ENCODE measurements around the gene CLCN7.

The CLCN7 gene

DNA sequence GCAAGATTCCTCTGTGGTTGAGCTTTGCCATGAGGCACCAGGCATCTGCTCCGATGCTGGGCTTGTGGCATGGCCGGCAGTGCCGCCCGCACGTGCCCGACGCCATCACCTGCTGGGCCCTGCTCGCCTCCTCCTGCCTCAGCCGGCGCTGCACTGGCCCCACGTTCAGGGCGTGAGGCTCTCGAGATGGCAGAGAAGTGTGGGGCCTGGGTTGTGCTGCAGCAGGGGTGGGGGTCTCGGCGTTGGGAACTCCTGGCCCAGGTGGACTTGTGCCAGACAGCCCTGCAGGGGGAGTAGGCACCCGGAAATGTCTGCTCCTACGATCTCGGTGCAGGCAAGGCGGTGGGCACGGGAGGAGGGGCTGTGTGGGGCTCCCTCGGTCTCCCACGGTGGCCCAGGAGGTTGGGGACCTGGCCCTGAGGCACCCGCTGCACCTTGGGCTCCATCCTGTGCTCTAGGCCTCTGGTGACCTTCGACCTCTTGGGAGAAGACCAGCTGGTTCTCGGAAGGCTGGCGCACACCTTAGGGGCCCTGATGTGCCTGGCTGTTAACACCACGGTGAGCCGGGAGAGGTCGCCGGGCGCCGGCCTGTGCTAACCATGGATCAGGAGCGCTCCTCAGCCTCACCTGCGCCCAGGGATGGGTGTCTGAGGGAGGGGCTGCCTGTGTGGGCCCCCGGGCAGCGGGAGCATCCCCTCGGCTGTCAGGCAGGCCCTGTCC lies 31.8 kb upstream of the CLCN7 start:
- no peak for DNase-seq (ENCODE audit: low read depth)
- no peak overlapping the region for H3K4me3 ChIP-seq (ENCODE audit: low read length)
- TF ChIP-seq, protein P1, sequence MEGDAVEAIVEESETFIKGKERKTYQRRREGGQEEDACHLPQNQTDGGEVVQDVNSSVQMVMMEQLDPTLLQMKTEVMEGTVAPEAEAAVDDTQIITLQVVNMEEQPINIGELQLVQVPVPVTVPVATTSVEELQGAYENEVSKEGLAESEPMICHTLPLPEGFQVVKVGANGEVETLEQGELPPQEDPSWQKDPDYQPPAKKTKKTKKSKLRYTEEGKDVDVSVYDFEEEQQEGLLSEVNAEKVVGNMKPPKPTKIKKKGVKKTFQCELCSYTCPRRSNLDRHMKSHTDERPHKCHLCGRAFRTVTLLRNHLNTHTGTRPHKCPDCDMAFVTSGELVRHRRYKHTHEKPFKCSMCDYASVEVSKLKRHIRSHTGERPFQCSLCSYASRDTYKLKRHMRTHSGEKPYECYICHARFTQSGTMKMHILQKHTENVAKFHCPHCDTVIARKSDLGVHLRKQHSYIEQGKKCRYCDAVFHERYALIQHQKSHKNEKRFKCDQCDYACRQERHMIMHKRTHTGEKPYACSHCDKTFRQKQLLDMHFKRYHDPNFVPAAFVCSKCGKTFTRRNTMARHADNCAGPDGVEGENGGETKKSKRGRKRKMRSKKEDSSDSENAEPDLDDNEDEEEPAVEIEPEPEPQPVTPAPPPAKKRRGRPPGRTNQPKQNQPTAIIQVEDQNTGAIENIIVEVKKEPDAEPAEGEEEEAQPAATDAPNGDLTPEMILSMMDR (conservative IDR thresholded peaks at IDR 0.05; ENCODE audit: low read length): no peak

DNA sequence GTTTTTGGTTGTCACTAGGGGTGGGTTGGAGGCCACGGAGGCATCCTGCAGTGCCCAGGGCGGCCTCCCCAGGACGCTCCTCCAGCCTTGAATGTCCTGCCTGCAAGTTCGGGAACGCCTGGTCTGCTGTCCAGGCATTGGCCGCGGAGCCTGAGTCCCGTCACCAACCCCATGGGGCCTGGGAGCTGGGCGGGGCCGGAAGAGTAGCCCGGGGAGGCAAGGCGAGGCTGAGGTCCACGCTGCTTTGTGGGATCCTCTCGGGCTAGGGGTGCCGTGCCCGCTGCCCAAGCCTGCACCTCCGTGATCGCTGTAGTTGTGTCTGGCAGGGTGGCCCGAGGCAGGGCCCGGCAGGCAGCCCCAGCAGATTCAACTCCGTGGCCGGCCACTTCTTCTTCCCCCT lies 31.1 kb upstream of the CLCN7 start:
- DNase-seq (ENCODE audit: low read depth): no peak
- H3K4me3 ChIP-seq (ENCODE audit: low read length): no peak overlapping the region
- TF ChIP-seq, protein P1 (conservative IDR thresholded peaks at IDR 0.05; ENCODE audit: low read length): no peak

DNA sequence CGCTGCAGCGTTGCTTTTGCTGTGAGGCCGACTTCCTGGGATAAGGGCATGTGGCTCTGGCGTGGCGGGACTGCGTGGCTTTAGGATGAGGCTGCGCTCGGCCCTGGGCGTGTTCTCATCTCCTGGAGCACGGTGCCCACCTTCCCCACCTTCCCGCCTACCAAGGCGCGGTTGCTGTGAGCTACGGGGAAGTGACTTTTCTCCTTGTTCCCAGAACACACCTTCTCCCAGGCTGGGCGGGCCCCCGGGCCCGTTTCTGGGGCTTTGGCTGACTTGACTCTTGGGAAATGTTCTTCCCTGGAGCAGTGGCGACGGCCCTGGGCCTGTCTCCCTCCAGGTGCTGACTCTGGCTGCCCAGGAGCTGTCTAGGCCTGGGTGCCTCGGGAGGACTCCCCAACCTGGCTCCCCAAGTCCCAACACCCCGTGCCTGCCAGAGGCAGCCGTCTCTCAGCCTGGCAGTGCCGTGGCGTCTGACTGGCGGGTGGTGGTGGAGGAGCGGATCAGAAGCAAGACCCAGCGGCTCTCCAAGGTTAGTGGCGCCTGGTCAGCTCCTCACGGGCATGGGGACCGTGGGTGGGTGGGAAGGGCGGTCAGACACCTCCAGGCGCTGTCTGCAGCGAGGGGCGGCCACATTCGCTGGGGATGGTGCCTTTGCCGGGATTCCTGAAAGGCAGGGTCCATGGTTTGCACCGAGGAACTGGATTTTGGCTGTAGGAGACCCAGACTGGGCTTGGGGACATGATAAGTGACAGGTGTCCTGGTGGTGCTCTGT lies 30.4 kb upstream of the CLCN7 start:
- no peak overlapping the region for H3K4me3 ChIP-seq (ENCODE audit: low read length)
- TF ChIP-seq, protein P1 (conservative IDR thresholded peaks at IDR 0.05; ENCODE audit: low read length): no peak
- DNase-seq (ENCODE audit: low read depth): no peak

DNA sequence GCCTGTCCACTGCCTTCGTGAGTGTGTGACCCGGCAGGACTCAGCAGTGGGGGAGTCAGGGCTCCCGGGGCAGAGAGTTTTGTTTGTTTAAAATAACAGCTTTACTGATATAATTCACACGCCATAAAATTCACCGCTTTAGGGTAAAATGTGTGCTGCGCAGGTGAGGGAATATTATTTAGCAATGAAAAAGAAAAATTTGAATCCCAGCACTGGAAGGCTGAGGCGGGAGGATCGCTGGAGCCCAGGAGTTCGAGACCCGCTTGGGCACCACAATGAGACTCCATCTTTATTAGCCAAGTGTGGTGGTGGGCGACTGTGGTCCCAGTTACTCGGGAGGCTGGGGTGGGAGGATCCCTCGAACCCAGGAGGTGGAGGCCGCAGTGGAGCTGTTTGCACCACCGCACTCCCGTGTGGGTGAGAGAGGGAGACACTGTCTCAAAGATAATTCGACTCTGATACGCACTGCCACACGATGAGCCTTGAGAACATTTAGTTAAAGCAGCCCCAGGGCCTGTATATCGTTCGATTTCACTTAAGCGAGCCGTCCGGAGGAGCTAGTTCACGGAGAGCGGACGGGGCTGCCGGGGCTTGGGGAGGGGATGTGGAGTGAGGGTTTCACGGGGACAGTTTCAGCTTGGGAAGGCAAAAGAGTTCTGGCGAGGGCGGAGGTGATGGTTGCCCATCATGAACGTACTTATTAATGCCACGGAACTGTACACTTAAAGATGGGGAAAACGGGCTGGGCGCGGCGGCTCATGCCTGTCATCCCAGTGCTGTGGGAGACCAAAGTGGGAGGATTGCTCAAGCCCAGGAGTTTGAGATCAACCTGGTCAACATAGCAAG lies 28.5 kb upstream of the CLCN7 start:
- no peak for DNase-seq (ENCODE audit: low read depth)

DNA sequence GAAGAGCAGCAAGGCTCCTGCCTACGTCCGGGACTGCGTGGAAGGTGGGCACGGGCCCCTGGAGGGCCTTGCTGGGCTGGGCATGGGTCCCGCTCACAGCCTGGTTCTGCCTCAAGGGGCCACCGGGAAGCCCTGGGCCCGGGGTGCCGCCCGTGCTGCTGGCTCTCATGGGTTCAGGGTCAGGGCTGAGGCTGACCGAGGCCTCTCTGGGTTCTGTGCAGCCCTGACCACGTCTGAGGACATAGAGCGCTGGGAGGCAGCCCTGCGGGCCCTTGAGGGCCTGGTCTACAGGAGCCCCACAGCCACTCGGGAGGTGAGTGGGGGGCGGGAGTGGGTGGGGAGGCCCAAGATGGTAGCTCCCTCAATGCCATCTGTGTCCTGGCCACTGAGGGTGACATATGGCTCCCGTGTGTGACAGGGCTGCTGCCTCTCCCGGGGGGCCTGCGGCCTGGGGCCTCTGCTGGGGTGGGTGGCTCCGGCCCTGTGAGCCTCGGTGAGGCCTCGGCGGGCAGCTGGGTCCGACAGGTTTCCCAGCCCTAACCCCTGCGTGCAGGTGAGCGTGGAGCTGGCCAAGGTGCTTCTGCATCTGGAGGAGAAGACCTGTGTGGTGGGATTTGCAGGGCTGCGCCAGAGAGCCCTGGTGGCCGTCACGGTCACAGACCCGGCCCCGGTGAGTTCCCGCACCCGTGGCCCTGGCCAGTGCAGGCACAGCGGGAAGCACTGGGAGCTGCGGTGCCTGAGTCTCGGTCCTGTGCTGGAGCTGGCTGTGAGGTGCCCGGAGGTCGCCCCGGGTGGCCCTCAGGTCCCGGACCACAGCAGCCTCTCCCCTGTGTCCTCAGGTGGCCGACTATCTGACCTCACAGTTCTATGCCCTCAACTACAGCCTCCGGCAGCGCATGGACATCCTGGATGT lies 27.5 kb upstream of the CLCN7 start:
- TF ChIP-seq, protein P1 (conservative IDR thresholded peaks at IDR 0.05; ENCODE audit: low read length): no peak
- DNase-seq (ENCODE audit: low read depth): no peak
- H3K4me3 ChIP-seq (ENCODE audit: low read length): no peak overlapping the region

More for the DNA sequence above, 28.5 kb upstream of the CLCN7 start:
- TF ChIP-seq, protein P1 (conservative IDR thresholded peaks at IDR 0.05; ENCODE audit: low read length): no peak
- no peak overlapping the region for H3K4me3 ChIP-seq (ENCODE audit: low read length)

DNA sequence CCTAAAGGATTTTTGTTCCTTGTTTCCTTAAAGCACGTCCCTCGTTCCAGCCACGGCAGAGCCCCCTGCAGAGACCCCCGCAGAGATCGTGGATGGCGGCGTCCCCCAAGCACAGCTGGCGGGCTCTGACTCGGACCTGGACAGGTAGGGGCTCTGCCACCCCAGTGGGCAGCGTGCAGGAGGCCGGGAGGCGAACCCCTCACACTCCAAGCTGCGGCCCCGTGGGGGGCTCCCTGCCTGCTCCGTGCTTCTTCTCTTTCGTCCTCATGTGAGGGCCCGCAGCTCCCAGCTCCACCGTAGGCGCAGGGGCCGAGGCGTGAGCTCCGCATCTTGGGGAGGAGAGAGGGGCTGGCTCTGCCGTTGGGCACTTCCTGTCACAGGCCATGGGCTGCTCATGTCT lies 26.8 kb upstream of the CLCN7 start:
- no peak overlapping the region for H3K4me3 ChIP-seq (ENCODE audit: low read length)
- no peak for DNase-seq (ENCODE audit: low read depth)
- TF ChIP-seq, protein P1 (conservative IDR thresholded peaks at IDR 0.05; ENCODE audit: low read length): no peak

Measured in AG10803 (cell line).